GM12875 (cell line): ENCODE results near the gene FRMPD1.

ENCODE experiments used
- H3K4me3 ChIP-seq: one replicate; pipeline ENCODE4 v1.5.1; 2011; ENCODE audit warnings: low read depth, low read length, control low read depth
- TF ChIP-seq, protein P1 (sequence below): IDR thresholded peaks from 2 replicates; pipeline ENCODE4 v1.5.1; 2011; ENCODE audit warnings: low read depth, mild to moderate bottlenecking, control low read depth, inconsistent platforms, low read length, moderate library complexity, borderline replicate concordance; ENCODE audit not compliant: insufficient read depth

Gene FRMPD1

DNA sequence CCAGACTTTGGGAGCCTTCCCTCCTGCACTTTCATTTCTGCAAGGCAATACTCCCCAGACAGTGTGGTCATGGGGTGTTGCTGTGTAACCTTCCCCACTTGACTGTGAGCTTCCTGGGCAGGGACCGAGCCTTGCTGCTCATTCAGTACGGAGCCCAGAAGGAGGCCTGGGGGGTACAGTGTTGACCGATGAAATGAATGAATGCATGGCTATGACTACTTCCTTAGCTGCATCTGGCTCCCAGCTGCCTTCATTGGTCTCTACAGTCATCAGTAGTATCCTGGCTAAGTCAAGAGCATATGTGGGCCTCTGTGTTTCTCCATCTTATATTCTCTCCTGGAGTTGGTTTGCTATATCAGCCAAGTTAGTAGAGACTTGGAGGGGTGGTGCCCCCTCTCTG is 9.9 kb downstream of the FRMPD1 start:
- H3K4me3 ChIP-seq, result no peak overlapping the region
- TF ChIP-seq, protein P1, sequence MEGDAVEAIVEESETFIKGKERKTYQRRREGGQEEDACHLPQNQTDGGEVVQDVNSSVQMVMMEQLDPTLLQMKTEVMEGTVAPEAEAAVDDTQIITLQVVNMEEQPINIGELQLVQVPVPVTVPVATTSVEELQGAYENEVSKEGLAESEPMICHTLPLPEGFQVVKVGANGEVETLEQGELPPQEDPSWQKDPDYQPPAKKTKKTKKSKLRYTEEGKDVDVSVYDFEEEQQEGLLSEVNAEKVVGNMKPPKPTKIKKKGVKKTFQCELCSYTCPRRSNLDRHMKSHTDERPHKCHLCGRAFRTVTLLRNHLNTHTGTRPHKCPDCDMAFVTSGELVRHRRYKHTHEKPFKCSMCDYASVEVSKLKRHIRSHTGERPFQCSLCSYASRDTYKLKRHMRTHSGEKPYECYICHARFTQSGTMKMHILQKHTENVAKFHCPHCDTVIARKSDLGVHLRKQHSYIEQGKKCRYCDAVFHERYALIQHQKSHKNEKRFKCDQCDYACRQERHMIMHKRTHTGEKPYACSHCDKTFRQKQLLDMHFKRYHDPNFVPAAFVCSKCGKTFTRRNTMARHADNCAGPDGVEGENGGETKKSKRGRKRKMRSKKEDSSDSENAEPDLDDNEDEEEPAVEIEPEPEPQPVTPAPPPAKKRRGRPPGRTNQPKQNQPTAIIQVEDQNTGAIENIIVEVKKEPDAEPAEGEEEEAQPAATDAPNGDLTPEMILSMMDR, result no peak

DNA sequence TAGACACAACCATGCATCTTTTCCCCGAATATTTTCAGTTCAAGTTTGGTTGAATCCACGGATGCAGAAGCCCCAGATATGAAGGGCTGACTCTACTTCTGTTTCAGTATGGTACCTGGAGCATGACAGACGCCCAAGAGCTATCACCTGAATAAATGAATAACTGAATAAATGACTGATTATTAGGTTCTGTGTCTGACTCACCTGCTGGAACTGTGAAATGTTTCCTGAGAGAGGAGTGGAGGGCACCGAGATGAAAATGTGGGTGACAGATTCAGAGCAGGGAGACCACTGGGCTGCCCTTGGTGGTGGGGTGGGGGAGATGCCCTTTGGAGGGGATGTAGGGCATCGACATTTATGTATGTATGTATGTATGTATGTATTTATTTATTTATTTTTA is 13.2 kb downstream of the FRMPD1 start:
- TF ChIP-seq, protein P1, result no peak

DNA sequence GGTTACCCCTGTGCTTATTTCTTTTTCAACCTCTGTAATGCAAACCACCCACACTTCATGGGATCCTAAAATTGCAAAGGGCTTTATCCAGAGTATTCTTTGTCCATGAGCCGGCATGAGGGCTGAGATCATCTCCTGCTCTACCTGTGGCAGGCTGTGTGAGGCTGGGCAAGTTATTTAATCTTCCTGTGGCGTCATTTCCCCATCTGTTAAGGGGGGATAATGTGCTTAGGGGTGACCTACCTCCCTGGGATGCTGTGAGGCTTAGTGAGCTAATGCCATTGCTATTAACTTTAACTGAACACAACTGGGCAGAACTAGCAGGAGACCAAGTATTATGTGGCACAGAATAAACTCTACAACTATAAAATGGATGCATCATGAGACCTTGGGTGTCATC is 17.0 kb downstream of the FRMPD1 start:
- no peak overlapping the region for H3K4me3 ChIP-seq
- TF ChIP-seq, protein P1, result no peak

More for the DNA sequence above, 13.2 kb downstream of the FRMPD1 start:
- H3K4me3 ChIP-seq, result no peak overlapping the region

DNA sequence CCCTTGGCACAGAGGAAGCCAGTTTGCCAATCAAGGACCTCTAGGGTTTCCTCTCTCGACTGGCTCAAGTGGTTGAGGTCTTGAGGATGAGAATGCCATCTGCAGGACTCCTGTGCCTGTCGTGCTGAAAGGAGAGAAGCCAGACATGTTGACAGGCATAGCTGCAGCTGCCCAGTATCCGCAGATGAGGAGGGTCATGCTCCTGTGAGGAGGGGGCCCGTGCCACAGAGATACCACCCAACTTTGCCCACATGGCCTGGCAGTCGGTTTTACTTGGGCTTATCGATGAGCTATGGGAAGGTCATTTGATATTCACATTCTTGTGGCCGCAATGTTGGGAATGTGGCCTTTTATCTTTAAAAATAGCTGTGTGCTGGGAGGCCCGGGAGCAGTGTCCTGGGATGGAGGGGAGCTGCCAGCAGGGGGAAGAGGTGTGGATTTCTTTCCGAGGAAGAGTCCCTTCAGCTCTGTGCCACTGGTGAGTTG is 17.4 kb downstream of the FRMPD1 start:
- TF ChIP-seq, protein P1, result no peak
- H3K4me3 ChIP-seq, result no peak overlapping the region

DNA sequence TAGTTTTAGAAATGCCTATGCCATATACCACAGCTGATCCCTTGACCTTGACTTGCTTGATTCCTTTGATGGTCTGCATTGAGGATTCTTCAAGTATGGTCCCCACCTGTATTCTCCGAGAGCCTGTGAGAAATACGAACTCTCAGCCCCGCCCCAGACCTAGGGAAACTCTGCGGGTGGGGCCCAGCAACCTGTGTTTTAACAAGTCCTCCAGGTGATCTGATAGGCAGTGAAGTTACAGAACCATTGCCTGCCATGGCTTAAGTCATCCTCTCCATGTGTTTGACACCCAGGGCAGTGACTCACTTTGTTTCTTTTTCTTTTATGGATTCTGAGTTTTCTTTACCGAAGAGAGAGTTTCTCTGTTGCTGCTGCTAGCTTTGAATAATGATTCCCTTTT is 18.5 kb downstream of the FRMPD1 start:
- TF ChIP-seq, protein P1, result no peak
- no peak overlapping the region for H3K4me3 ChIP-seq

DNA sequence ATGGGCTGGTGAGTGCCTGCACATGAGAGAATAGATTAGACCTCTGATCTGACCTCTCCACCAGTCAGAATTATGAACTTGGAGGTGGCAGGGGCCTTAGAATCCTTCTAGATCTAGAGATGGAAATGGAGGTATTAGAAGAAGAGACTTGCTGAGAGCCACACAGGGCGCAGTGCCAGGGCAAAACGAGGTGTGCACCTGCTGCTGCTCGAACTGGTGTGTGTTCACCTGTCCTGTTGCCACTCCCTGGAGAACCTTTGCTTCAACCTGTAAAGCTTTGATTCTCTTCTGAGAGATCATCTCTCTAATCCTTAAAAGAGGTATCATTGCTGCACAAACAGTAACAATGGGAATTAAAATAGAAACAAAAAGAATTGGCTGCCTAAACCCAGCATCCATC is 24.9 kb downstream of the FRMPD1 start:
- H3K4me3 ChIP-seq, result no peak overlapping the region
- TF ChIP-seq, protein P1, result no peak

DNA sequence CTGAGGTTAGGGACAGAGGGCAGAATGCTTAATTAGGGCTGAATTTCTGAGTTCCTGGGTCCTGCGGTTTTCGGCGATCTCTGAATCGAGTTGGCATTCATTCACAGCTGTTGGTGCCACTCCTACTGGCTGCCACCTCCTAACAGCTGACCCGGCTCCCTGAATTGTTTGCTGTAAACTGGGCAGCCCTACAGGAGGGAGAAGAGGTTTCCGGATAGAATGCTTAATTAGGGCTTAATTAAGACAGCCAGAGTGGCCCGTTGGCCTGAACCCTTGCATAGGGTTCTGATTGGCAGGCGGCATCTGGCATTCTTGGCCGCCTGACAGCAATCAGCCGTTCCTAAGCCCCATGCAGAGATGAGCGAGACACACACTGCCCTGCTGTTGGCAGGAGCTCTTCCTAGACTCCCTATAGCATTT is 25.7 kb downstream of the FRMPD1 start:
- TF ChIP-seq, protein P1, result no peak
- no peak overlapping the region for H3K4me3 ChIP-seq
